Measurements from ENCODE around the gene DDB1.
"Not testable (repeated sequence)": the region's sequence is repeated elsewhere in the genome, so short reads cannot be mapped to it uniquely, and the experiment has no call there.

DDB1 gene

GRCh38 chr11:61256710-61257482, 76.0 kb downstream of the DDB1 start:
- Histone ChIP-seq H3K4me3 (ENCODE audit: low read depth in 1 of 2, low read length in 2 of 2) (no peak overlapping the region), H3K9me3 (ENCODE audit: control insufficient read depth in 1 of 2, low read length in 2 of 2) (no peaks in the 10 kb centered on the region), H3K36me3 (ENCODE audit: control insufficient read depth in 1 of 2, insufficient read depth in 2 of 2, low read length in 2 of 2) (no peaks in the 10 kb centered on the region), H3K4me1 (ENCODE audit: control insufficient read depth in 1 of 2, insufficient read depth in 2 of 2, low read length in 2 of 2) (no peaks in the 10 kb centered on the region), H3K9ac (ENCODE audit: low read depth in 1 of 2, low read length in 2 of 2) (no peak overlapping the region), H3K27ac (ENCODE audit: low read depth, low read length) (no peak overlapping the region), H3K27me3 (ENCODE audit: control insufficient read depth in 1 of 2, insufficient read depth in 2 of 2, low read length in 2 of 2) (no peaks in the 10 kb centered on the region)

GRCh38 chr11:61254403-61255025, 78.4 kb downstream of the DDB1 start:
- H3K36me3 ChIP-seq (ENCODE audit: control insufficient read depth in 1 of 2, insufficient read depth in 2 of 2, low read length in 2 of 2): no peaks in the 10 kb centered on the region
- no peak overlapping the region for H3K27ac ChIP-seq (ENCODE audit: low read depth, low read length)
- H3K9me3 ChIP-seq (ENCODE audit: control insufficient read depth in 1 of 2, low read length in 2 of 2): no peaks in the 10 kb centered on the region
- H3K9ac ChIP-seq (ENCODE audit: low read depth in 1 of 2, low read length in 2 of 2): no peak overlapping the region
- no peaks in the 10 kb centered on the region for H3K4me1 ChIP-seq (ENCODE audit: control insufficient read depth in 1 of 2, insufficient read depth in 2 of 2, low read length in 2 of 2)
- H3K27me3 ChIP-seq (ENCODE audit: control insufficient read depth in 1 of 2, insufficient read depth in 2 of 2, low read length in 2 of 2): no peaks in the 10 kb centered on the region
- H3K4me3 ChIP-seq (ENCODE audit: low read depth in 1 of 2, low read length in 2 of 2): no peak overlapping the region

DNA sequence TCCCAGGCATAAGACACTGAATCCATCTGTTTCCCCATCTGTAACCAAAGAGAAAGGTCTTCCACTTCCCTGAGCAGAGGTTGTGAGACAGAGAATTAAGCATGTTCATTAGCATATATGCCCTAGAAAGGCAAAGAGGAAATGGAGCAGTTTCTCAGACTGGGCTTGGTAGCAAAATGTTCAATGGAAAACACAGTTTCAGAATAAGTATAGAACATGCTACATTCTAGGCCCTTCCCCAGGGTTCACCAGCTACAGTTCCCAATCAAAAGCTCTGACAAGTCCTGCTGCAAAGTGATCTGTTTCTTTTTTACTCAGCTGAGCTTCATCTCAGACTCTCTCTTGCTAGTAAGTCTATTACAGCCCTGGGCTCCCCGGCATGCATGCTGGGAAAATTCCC, 80.6 kb downstream of the DDB1 start:
- H3K9me3 ChIP-seq (ENCODE audit: control insufficient read depth in 1 of 2, low read length in 2 of 2); H3K4me1 ChIP-seq (ENCODE audit: control insufficient read depth in 1 of 2, insufficient read depth in 2 of 2, low read length in 2 of 2); H3K36me3 ChIP-seq (ENCODE audit: control insufficient read depth in 1 of 2, insufficient read depth in 2 of 2, low read length in 2 of 2); H3K4me3 ChIP-seq (ENCODE audit: low read depth in 1 of 2, low read length in 2 of 2); H3K27me3 ChIP-seq (ENCODE audit: control insufficient read depth in 1 of 2, insufficient read depth in 2 of 2, low read length in 2 of 2); H3K27ac ChIP-seq (ENCODE audit: low read depth, low read length); H3K9ac ChIP-seq (ENCODE audit: low read depth in 1 of 2, low read length in 2 of 2): not testable (repeated sequence)

DNA sequence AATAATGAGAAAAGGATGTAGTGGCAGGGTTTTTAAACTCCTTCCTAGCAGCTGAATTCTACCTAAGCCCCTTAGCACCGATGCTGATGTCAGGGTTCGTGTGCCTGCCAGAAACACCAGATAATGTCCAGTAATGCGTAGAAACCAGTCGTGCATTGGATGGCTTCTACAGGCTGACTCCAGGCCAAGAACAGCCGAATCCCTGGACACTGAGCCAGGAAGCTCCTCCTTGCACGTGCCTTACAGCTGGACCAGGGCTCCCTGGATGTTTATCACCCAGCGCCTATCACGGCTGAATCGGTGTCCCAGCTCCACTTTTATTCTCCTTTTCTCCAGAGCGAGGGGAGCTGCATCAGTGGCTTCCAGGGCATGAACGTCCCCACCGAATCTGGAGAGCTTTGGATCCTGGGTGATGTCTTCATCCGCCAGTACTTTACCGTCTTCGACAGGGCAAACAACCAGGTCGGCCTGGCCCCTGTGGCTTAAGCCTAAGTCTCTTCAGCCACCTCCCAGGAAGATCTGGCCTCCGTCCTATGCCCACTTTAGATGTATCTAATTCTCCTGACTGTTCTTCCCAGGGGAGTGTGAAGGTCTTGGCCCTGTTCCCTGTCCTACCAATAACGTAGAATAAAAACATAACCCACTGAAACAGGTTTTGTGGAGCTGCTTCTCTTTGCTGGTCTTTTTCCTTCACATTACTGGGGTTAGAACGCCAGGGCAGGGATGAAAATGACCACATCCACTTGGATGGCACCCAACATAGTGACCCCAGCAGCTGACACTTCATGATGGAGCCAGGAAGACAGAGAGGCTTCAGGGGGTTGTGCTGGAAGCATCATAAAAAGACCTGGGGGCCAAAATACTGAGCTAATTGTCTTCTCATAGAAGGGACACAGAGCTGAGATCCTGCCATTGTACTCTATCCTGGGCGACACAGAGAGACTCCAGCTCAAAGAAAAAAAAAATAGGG, 81.8 kb downstream of the DDB1 start:
- not testable (repeated sequence) for H3K4me1 ChIP-seq (ENCODE audit: control insufficient read depth in 1 of 2, insufficient read depth in 2 of 2, low read length in 2 of 2); H3K4me3 ChIP-seq (ENCODE audit: low read depth in 1 of 2, low read length in 2 of 2); H3K27ac ChIP-seq (ENCODE audit: low read depth, low read length); H3K36me3 ChIP-seq (ENCODE audit: control insufficient read depth in 1 of 2, insufficient read depth in 2 of 2, low read length in 2 of 2); H3K9me3 ChIP-seq (ENCODE audit: control insufficient read depth in 1 of 2, low read length in 2 of 2); H3K27me3 ChIP-seq (ENCODE audit: control insufficient read depth in 1 of 2, insufficient read depth in 2 of 2, low read length in 2 of 2); H3K9ac ChIP-seq (ENCODE audit: low read depth in 1 of 2, low read length in 2 of 2)
